A549 (cell line): ENCODE results near the gene GM2A.

Experiments
- CBX8 ChIP-seq: fragments of 200-600 bp; sonication (generic); IDR thresholded peaks from 2 replicates; pipeline ENCODE4 v1.6.1; 2016
- CTCF ChIP-seq: fragments of >200 bp; sonication (Bioruptor Twin); formaldehyde crosslinking; IDR thresholded peaks from 3 replicates; pipeline ENCODE4 v1.5.1; 2016
- EP300 ChIP-seq, 2 experiments: fragments of >200 bp; sonication (Bioruptor Twin); formaldehyde crosslinking; IDR thresholded peaks; 2 replicates in 1 of 2; 3 replicates in 1 of 2; pipeline ENCODE4 v1.6.1; 2016 to 2017
- JUN ChIP-seq, 2 experiments: fragments of >200 bp; sonication (Bioruptor Twin); formaldehyde crosslinking; IDR thresholded peaks; 2 replicates in 1 of 2; 3 replicates in 1 of 2; pipeline ENCODE4 v1.6.1; 2016 to 2017
- MAFK ChIP-seq: fragments of 450-650 bp; IDR thresholded peaks from 2 replicates; pipeline ENCODE4 v1.6.1; 2014; ENCODE audit not compliant: partially characterized antibody
- MAX ChIP-seq: IDR thresholded peaks from 2 replicates; pipeline ENCODE4 v1.6.1; 2012
- MAZ ChIP-seq: fragments of 150-350 bp; IDR thresholded peaks from 2 replicates; pipeline ENCODE4 v1.6.1; 2014; ENCODE audit warnings: antibody characterized with exemption, low read depth, low read length, borderline replicate concordance
- POLR2A ChIP-seq: IDR thresholded peaks from 2 replicates; pipeline ENCODE4 v1.6.1; 2012; ENCODE audit warnings: mild to moderate bottlenecking, low read length
- POLR2AphosphoS2 ChIP-seq: conservative IDR thresholded peaks from 2 replicates; pipeline ENCODE4 v1.6.1; 2012; ENCODE audit warnings: low read length, improper control_type of control experiment, inconsistent platforms
- RAD21 ChIP-seq, 2 experiments: fragments of >200 bp in 1 of 2; sonication (Bioruptor Twin) in 1 of 2; formaldehyde crosslinking in 1 of 2; IDR thresholded peaks in 1 of 2; conservative IDR thresholded peaks in 1 of 2; 2 replicates in 1 of 2; 3 replicates in 1 of 2; pipeline ENCODE4 v1.6.1; 2012 to 2018; ENCODE audit warnings: inconsistent platforms in 1 of 2
- SMC3 ChIP-seq: fragments of >200 bp; sonication (Bioruptor Twin); formaldehyde crosslinking; IDR thresholded peaks from 3 replicates; pipeline ENCODE4 v1.6.1; 2018; ENCODE audit warnings: inconsistent platforms
- SREBF2 ChIP-seq: fragments of 450-650 bp; IDR thresholded peaks from 2 replicates; pipeline ENCODE4 v1.6.1; 2014; ENCODE audit warnings: mild to moderate bottlenecking, moderate library complexity
- USF2 ChIP-seq: fragments of 450-650 bp; IDR thresholded peaks from 2 replicates; pipeline ENCODE4 v1.6.1; 2014; ENCODE audit warnings: antibody characterized with exemption

GRCh38 chr5:151240924-151241635 is 11.9 kb upstream of the GM2A start:
- no peak for TF ChIP-seq POLR2A
- TF ChIP-seq CTCF = no peak
- no peak for TF ChIP-seq CBX8
- TF ChIP-seq POLR2AphosphoS2 = no peak
- TF ChIP-seq MAX = no peak
- no peak for TF ChIP-seq RAD21 (conservative IDR thresholded peaks at IDR 0.05 in 1 of 2, IDR thresholded peaks at IDR 0.05 in 1 of 2)
- no peak for TF ChIP-seq SREBF2
- no peak for TF ChIP-seq SMC3
- no peak for TF ChIP-seq JUN (IDR thresholded peaks at IDR 0.05)
- no peak for TF ChIP-seq MAZ
- TF ChIP-seq MAFK = no peak
- no peak for TF ChIP-seq USF2
- no peak for TF ChIP-seq EP300 (IDR thresholded peaks at IDR 0.05)
